GM19240 (cell line): ENCODE data around the gene CRYGC.
A peak's percentile ranks its signal among the peaks of the same experiment; 100 is the strongest.

Experiments used
- DNase-seq: peaks from one replicate; pipeline ENCODE4 v3.0.0; 2011; ENCODE audit warnings: low spot score; ENCODE audit not compliant: insufficient read length

CRYGC gene

GRCh38 chr2:208129744-208130711 lies at the start of gene CRYGC:
Gene CRYGC, minus strand, starts transcription at chr2:208129828. Its CDS starts 36 bp downstream, at chr2:208129792.
- DNase-seq = no peak

GRCh38 chr2:208179028-208179609 lies 49.5 kb upstream of the CRYGC start:
- DNase-seq = no peak

- DNase-seq = no peak
Measured at GRCh38 chr2:208175840-208176153, 46.2 kb upstream of the CRYGC start.

- peak; percentile 64 for DNase-seq
Measured at GRCh38 chr2:208175069-208175839, 45.6 kb upstream of the CRYGC start.

GRCh38 chr2:208174144-208174543 lies 44.5 kb upstream of the CRYGC start:
- no peak for DNase-seq

GRCh38 chr2:208172125-208172524 lies 42.5 kb upstream of the CRYGC start:
- no peak for DNase-seq

- DNase-seq = no peak
Measured at GRCh38 chr2:208164951-208165755, 35.5 kb upstream of the CRYGC start.

GRCh38 chr2:208163489-208163888 lies 33.9 kb upstream of the CRYGC start, which contains the start of gene CRYGA:
Gene CRYGA, minus strand, starts transcription at chr2:208163589. Its CDS starts 33 bp downstream, at chr2:208163556.
- no peak for DNase-seq

- no peak for DNase-seq
Measured at GRCh38 chr2:208156439-208156838, 26.8 kb upstream of the CRYGC start.

GRCh38 chr2:208153156-208153555 lies 23.5 kb upstream of the CRYGC start:
- DNase-seq = no peak

GRCh38 chr2:208150956-208151355 lies 21.3 kb upstream of the CRYGC start:
- DNase-seq = no peak

GRCh38 chr2:208150094-208150493 lies 20.5 kb upstream of the CRYGC start:
- DNase-seq = no peak

GRCh38 chr2:208148803-208149202 lies 19.2 kb upstream of the CRYGC start:
- DNase-seq = no peak

- DNase-seq = no peak
Measured at GRCh38 chr2:208147759-208148158, 18.1 kb upstream of the CRYGC start.

GRCh38 chr2:208147008-208147407 lies 17.4 kb upstream of the CRYGC start:
- no peak for DNase-seq

- DNase-seq = no peak
Measured at GRCh38 chr2:208146006-208146405, 16.4 kb upstream of the CRYGC start, which contains the start of gene CRYGB. Gene CRYGB, minus strand, starts transcription at chr2:208146158. Its CDS starts 38 bp downstream, at chr2:208146120.

- DNase-seq = no peak
Measured at GRCh38 chr2:208142925-208143799, 13.5 kb upstream of the CRYGC start.

- DNase-seq = no peak
Measured at GRCh38 chr2:208142240-208142924, 12.8 kb upstream of the CRYGC start.

GRCh38 chr2:208139447-208139846 lies 9.8 kb upstream of the CRYGC start:
- no peak for DNase-seq
